ENCODE results near the gene NSL1. TPM values are rescaled to one million over a fixed set of nuclear protein-coding genes. Genes with fewer than 3 reads are reported as not detected.
"Not testable (repeated sequence)": the region's sequence is repeated elsewhere in the genome, so short reads cannot be mapped to it uniquely, and the experiment has no call there.

The NSL1 gene
- polyA plus RNA-seq, 2 donors, result 4.7 to 11.1 TPM

DNA sequence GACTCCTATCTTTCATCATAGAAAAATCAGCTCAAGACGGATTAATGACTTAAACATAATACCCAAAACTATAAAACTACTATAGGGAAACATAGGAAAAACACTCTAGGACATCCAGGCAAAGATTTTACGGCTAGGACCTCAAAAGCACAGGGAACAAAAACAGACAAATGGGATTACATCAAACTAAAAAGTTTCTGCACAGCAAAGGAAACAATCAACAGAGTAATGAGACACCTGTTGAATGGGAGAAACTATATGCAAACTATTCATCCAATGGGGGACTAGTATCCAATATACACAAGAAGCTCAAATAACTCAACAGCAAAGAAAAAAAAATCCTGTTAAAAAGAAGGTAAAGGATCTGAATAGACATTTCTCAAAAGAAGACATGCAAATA, 18.6 kb downstream of the NSL1 start:
- 95 to 99% methylated on average over 2 of the region's 2 CpGs for WGBS, 2 donors
- Histone ChIP-seq H3K9me3 (ENCODE audit: control insufficient read depth in 2 of 2, insufficient read depth in 1 of 2, low read depth in 1 of 2, low read length in 1 of 2) (peaks cover 0 to 2% of the 10 kb centered on the region in 2 donors), H3K4me3 (ENCODE audit: low read depth in 1 of 2, low read length in 2 of 2) (no peak overlapping the region), H3K36me3 (ENCODE audit: control insufficient read depth in 2 of 2, insufficient read depth in 2 of 2, low read length in 1 of 2) (no peaks in the 10 kb centered on the region), H3K4me1 (ENCODE audit: control insufficient read depth in 2 of 2, insufficient read depth in 2 of 2, low read length in 1 of 2) (no peaks in the 10 kb centered on the region), H3K27ac (ENCODE audit: low read depth in 2 of 2, low read length in 1 of 2) (no peak overlapping the region), H3K27me3 (ENCODE audit: control insufficient read depth in 1 of 2, insufficient read depth in 2 of 2, low read length in 2 of 2) (no peaks in the 10 kb centered on the region)

DNA sequence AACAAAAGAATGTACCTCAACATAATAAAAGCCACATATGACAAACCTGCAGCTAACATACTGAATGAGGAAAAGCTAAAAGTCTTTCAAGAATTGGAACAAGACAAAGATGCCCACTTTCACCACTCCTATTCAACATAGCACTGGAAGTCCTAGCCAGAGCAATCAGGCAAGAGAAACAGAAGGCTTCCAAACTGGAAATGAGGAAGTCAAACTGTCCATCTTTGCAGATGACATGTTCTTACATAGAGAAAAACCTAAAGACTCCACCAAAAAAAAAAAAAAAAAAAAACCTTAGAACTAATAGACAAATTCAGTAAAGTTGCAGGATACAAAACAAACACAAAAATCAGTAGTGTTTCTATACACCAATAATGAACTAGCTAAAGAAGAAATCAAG, 20.2 kb downstream of the NSL1 start:
- Histone ChIP-seq H3K27ac (ENCODE audit: low read depth in 2 of 2, low read length in 1 of 2) (no peak overlapping the region), H3K4me1 (ENCODE audit: control insufficient read depth in 2 of 2, insufficient read depth in 2 of 2, low read length in 1 of 2) (no peaks in the 10 kb centered on the region), H3K27me3 (ENCODE audit: control insufficient read depth in 1 of 2, insufficient read depth in 2 of 2, low read length in 2 of 2) (no peaks in the 10 kb centered on the region), H3K36me3 (ENCODE audit: control insufficient read depth in 2 of 2, insufficient read depth in 2 of 2, low read length in 1 of 2) (no peaks in the 10 kb centered on the region), H3K4me3 (ENCODE audit: low read depth in 1 of 2, low read length in 2 of 2) (no peak overlapping the region), H3K9me3 (ENCODE audit: control insufficient read depth in 2 of 2, insufficient read depth in 1 of 2, low read depth in 1 of 2, low read length in 1 of 2) (peaks cover 0 to 2% of the 10 kb centered on the region in 2 donors)

DNA sequence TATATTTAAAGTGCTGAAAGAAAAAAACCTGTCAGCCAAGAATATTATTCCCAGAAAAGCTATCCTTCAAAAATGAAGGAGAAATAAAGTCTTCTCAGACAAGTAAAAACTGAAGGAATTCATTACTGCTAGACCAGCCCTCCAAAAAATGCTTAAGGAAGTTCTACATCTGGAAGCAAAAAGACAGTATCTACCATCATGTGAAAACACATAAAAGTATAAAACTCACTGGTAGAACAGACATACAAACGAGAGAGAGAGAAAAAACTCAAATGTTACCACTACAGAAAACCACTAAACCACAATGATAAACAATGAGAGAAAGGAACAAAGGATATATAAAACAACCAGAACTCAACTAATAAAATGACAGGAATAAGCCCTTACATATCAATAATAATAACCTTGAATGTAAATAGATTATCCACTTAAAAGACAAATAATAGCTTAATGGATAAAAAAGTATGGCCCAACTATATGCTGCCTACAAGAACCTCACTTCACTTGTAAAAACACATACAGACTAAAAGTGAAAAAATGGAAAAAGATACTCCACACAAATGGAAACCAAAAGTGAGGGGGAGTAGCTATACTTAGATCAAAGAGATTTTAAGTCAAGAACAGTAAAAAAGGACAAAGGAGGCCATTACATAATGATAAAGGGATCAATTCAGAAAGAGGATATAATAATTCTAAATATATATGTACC, 22.0 kb downstream of the NSL1 start:
- Histone ChIP-seq H3K27ac (ENCODE audit: low read depth in 2 of 2, low read length in 1 of 2) (no peak overlapping the region), H3K4me1 (ENCODE audit: control insufficient read depth in 2 of 2, insufficient read depth in 2 of 2, low read length in 1 of 2) (no peaks in the 10 kb centered on the region), H3K27me3 (ENCODE audit: control insufficient read depth in 1 of 2, insufficient read depth in 2 of 2, low read length in 2 of 2) (no peaks in the 10 kb centered on the region), H3K9me3 (ENCODE audit: control insufficient read depth in 2 of 2, insufficient read depth in 1 of 2, low read depth in 1 of 2, low read length in 1 of 2) (peaks cover 0 to 2% of the 10 kb centered on the region in 2 donors), H3K4me3 (ENCODE audit: low read depth in 1 of 2, low read length in 2 of 2) (no peak overlapping the region), H3K36me3 (ENCODE audit: control insufficient read depth in 2 of 2, insufficient read depth in 2 of 2, low read length in 1 of 2) (no peaks in the 10 kb centered on the region)
- WGBS, 2 donors, result 68 to 74% methylated on average over 1 of the region's 1 CpG

- not testable (repeated sequence) for H3K4me1 ChIP-seq (ENCODE audit: control insufficient read depth in 2 of 2, insufficient read depth in 2 of 2, low read length in 1 of 2); H3K4me3 ChIP-seq (ENCODE audit: low read depth in 1 of 2, low read length in 2 of 2); H3K36me3 ChIP-seq (ENCODE audit: control insufficient read depth in 2 of 2, insufficient read depth in 2 of 2, low read length in 1 of 2); H3K9me3 ChIP-seq (ENCODE audit: control insufficient read depth in 2 of 2, insufficient read depth in 1 of 2, low read depth in 1 of 2, low read length in 1 of 2); H3K27me3 ChIP-seq (ENCODE audit: control insufficient read depth in 1 of 2, insufficient read depth in 2 of 2, low read length in 2 of 2); H3K27ac ChIP-seq (ENCODE audit: low read depth in 2 of 2, low read length in 1 of 2)
- WGBS, 2 donors, result 49 to 50% methylated on average over 2 of the region's 2 CpGs
Observed at GRCh38 chr1:212766825-212767224, 24.8 kb downstream of the NSL1 start.

- not testable (repeated sequence) for H3K36me3 ChIP-seq (ENCODE audit: control insufficient read depth in 2 of 2, insufficient read depth in 2 of 2, low read length in 1 of 2); H3K4me3 ChIP-seq (ENCODE audit: low read depth in 1 of 2, low read length in 2 of 2); H3K4me1 ChIP-seq (ENCODE audit: control insufficient read depth in 2 of 2, insufficient read depth in 2 of 2, low read length in 1 of 2); H3K27ac ChIP-seq (ENCODE audit: low read depth in 2 of 2, low read length in 1 of 2); H3K9me3 ChIP-seq (ENCODE audit: control insufficient read depth in 2 of 2, insufficient read depth in 1 of 2, low read depth in 1 of 2, low read length in 1 of 2); H3K27me3 ChIP-seq (ENCODE audit: control insufficient read depth in 1 of 2, insufficient read depth in 2 of 2, low read length in 2 of 2)
- WGBS, 2 donors, result 90 to 100% methylated on average over 1 of the region's 1 CpG
Observed at GRCh38 chr1:212764718-212765281, 26.8 kb downstream of the NSL1 start.

- Histone ChIP-seq H3K9me3 (ENCODE audit: control insufficient read depth in 2 of 2, insufficient read depth in 1 of 2, low read depth in 1 of 2, low read length in 1 of 2) (no peaks in the 10 kb centered on the region), H3K4me3 (ENCODE audit: low read depth in 1 of 2, low read length in 2 of 2) (no peak overlapping the region), H3K27ac (ENCODE audit: low read depth in 2 of 2, low read length in 1 of 2) (no peak overlapping the region), H3K36me3 (ENCODE audit: control insufficient read depth in 2 of 2, insufficient read depth in 2 of 2, low read length in 1 of 2) (peaks cover 0 to 5% of the 10 kb centered on the region in 2 donors), H3K4me1 (ENCODE audit: control insufficient read depth in 2 of 2, insufficient read depth in 2 of 2, low read length in 1 of 2) (peaks cover 0 to 2% of the 10 kb centered on the region in 2 donors), H3K27me3 (ENCODE audit: control insufficient read depth in 1 of 2, insufficient read depth in 2 of 2, low read length in 2 of 2) (no peaks in the 10 kb centered on the region)
- 97 to 98% methylated on average over 9 of the region's 9 CpGs for WGBS, 2 donors
Observed at GRCh38 chr1:212762839-212763238, 28.7 kb downstream of the NSL1 start.

DNA sequence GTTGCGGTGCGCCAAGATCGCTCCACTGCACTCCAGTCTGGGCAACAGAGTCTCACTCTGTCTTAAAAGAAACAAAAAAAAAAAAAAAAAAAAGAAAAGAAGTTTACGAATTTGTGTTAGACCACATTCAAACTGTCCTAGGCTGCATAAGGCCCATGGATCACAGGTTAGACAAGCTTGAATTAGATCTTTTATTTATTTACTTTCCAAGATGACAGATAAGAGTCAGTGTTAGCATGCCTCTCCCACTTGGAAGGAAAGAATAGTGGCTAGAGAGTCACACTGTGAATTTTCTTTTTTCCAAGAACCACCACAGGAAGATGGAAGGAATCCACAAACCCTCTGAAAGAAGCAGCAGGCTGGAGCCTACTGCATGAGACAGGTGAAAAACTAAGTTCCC, 29.3 kb downstream of the NSL1 start:
- Histone ChIP-seq H3K9me3 (ENCODE audit: control insufficient read depth in 2 of 2, insufficient read depth in 1 of 2, low read depth in 1 of 2, low read length in 1 of 2) (no peaks in the 10 kb centered on the region), H3K4me3 (ENCODE audit: low read depth in 1 of 2, low read length in 2 of 2) (no peak overlapping the region), H3K36me3 (ENCODE audit: control insufficient read depth in 2 of 2, insufficient read depth in 2 of 2, low read length in 1 of 2) (peaks cover 0 to 5% of the 10 kb centered on the region in 2 donors), H3K27ac (ENCODE audit: low read depth in 2 of 2, low read length in 1 of 2) (no peak overlapping the region), H3K27me3 (ENCODE audit: control insufficient read depth in 1 of 2, insufficient read depth in 2 of 2, low read length in 2 of 2) (no peaks in the 10 kb centered on the region), H3K4me1 (ENCODE audit: control insufficient read depth in 2 of 2, insufficient read depth in 2 of 2, low read length in 1 of 2) (peaks cover 0 to 2% of the 10 kb centered on the region in 2 donors)
- 97 to 99% methylated on average over 4 of the region's 4 CpGs for WGBS, 2 donors

DNA sequence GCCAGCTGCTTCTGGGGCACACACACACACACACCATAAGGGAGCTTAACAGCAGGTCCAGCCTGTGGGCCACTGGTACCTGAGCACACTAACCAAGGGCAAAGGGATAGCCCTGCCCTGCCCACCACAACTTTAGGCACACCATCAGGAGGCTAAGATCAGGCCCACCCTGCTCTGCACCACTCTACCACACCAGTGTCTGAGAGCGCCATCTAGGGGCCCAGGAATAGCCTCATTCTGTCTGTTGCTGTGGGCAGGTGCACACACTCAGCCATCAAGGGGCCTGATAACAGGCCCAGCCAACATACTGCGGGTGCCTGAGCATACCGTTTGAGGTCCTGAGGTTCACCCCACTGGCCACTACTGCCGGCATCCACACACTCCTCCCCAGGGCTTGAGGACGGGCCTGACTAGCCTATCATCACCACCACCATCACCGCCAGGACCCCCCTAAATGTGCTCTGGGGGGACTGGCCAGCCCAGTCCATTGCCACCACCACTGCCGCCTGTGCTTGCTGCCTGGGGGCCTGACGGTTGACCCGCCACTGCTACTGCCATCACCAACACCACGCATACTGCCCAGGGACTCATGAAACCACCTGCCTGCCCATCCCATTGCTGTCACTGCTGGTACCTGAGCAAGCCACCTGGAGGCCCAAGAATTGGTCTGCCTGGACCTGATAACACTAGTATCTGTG, 31.3 kb downstream of the NSL1 start:
- H3K9me3 ChIP-seq (ENCODE audit: control insufficient read depth in 2 of 2, insufficient read depth in 1 of 2, low read depth in 1 of 2, low read length in 1 of 2), result no peaks in the 10 kb centered on the region
- H3K27ac ChIP-seq (ENCODE audit: low read depth in 2 of 2, low read length in 1 of 2), result no peak overlapping the region
- no peak overlapping the region for H3K4me3 ChIP-seq (ENCODE audit: low read depth in 1 of 2, low read length in 2 of 2)
- H3K27me3 ChIP-seq (ENCODE audit: control insufficient read depth in 1 of 2, insufficient read depth in 2 of 2, low read length in 2 of 2), result no peaks in the 10 kb centered on the region
- peaks cover 0 to 2% of the 10 kb centered on the region in 2 donors for H3K4me1 ChIP-seq (ENCODE audit: control insufficient read depth in 2 of 2, insufficient read depth in 2 of 2, low read length in 1 of 2)
- peaks cover 0 to 5% of the 10 kb centered on the region in 2 donors for H3K36me3 ChIP-seq (ENCODE audit: control insufficient read depth in 2 of 2, insufficient read depth in 2 of 2, low read length in 1 of 2)
- WGBS, 2 donors, result 95% methylated on average over 10 of the region's 10 CpGs

DNA sequence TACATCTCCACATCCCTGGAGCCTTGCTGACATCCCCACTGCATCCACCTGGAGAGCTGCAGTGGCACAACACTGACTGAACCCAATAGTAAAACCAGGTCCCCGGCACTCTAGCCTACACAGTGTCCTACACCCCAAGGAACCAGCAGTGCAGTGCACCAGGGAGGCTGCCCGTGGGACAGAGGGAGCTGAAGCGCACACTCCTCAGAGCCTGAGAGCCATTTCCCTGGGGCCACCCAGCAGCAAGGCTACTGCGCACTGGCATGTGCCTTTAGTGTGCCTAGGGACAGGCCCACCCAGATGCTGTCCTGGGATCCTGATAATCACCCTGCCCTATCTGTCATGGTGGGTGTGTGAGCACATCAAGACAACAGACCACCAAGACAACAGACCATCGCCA, 31.9 kb downstream of the NSL1 start:
- no peak overlapping the region for H3K27ac ChIP-seq (ENCODE audit: low read depth in 2 of 2, low read length in 1 of 2)
- WGBS, 2 donors, result 97 to 99% methylated on average over 5 of the region's 5 CpGs
- peaks cover 0 to 5% of the 10 kb centered on the region in 2 donors for H3K36me3 ChIP-seq (ENCODE audit: control insufficient read depth in 2 of 2, insufficient read depth in 2 of 2, low read length in 1 of 2)
- no peaks in the 10 kb centered on the region for H3K27me3 ChIP-seq (ENCODE audit: control insufficient read depth in 1 of 2, insufficient read depth in 2 of 2, low read length in 2 of 2)
- no peaks in the 10 kb centered on the region for H3K9me3 ChIP-seq (ENCODE audit: control insufficient read depth in 2 of 2, insufficient read depth in 1 of 2, low read depth in 1 of 2, low read length in 1 of 2)
- H3K4me3 ChIP-seq (ENCODE audit: low read depth in 1 of 2, low read length in 2 of 2), result no peak overlapping the region
- peaks cover 0 to 2% of the 10 kb centered on the region in 2 donors for H3K4me1 ChIP-seq (ENCODE audit: control insufficient read depth in 2 of 2, insufficient read depth in 2 of 2, low read length in 1 of 2)

All from esophagus (tissue), 2 donors.